Measurements from ENCODE around the gene KCNH5.
A peak's percentile ranks its signal among the peaks of the same experiment; 100 is the strongest.

Gene KCNH5

DNA sequence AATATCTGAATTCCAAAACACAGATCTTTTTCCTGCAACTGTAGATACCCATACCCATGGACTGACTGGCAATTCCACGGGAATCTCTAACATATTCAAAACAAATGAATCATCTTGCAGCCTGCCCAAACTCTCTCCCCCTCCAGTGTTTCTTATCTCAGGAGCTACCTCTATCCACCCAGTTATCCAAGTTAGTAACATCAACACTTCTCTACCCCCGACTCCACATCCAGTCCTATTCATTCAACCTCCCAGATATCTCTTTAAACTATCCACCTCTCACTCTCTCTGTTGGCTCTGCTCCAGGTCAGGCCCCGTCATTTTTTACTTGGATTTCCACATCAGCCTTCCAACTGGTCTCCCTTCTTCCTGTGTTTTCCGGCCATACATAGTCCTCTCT, 6.7 kb upstream of the KCNH5 start:
- H3K27me3 ChIP-seq (replicated peaks; ENCODE audit: insufficient read depth, low read length), result no peaks in the 10 kb centered on the region
- H3K9ac ChIP-seq (ENCODE audit: low read length), result no peak overlapping the region
- H3K27ac ChIP-seq (ENCODE audit: low read length), result no peak overlapping the region
- H4K20me1 ChIP-seq (ENCODE audit: insufficient read depth, low read length), result no peaks in the 10 kb centered on the region
- DNase-seq, result no peak
- H3F3A ChIP-seq (ENCODE audit: insufficient read depth, low read length), result no peaks in the 10 kb centered on the region
- H3K9me2 ChIP-seq (replicated peaks; ENCODE audit: insufficient read depth, low read length), result no peaks in the 10 kb centered on the region
- H3K4me2 ChIP-seq (ENCODE audit: low read depth, low read length), result no peak overlapping the region
- no peaks in the 10 kb centered on the region for H3K9me3 ChIP-seq (replicated peaks; ENCODE audit: insufficient read depth, low read length)
- H3K4me3 ChIP-seq (ENCODE audit: low read length), result no peak overlapping the region
- H3K36me3 ChIP-seq (replicated peaks; ENCODE audit: insufficient read depth, low read length), result no peaks in the 10 kb centered on the region
- no peak overlapping the region for H2AFZ ChIP-seq (ENCODE audit: low read length)
- H3K4me1 ChIP-seq (ENCODE audit: low read length), result no peaks in the 10 kb centered on the region
- TF ChIP-seq, protein P1, sequence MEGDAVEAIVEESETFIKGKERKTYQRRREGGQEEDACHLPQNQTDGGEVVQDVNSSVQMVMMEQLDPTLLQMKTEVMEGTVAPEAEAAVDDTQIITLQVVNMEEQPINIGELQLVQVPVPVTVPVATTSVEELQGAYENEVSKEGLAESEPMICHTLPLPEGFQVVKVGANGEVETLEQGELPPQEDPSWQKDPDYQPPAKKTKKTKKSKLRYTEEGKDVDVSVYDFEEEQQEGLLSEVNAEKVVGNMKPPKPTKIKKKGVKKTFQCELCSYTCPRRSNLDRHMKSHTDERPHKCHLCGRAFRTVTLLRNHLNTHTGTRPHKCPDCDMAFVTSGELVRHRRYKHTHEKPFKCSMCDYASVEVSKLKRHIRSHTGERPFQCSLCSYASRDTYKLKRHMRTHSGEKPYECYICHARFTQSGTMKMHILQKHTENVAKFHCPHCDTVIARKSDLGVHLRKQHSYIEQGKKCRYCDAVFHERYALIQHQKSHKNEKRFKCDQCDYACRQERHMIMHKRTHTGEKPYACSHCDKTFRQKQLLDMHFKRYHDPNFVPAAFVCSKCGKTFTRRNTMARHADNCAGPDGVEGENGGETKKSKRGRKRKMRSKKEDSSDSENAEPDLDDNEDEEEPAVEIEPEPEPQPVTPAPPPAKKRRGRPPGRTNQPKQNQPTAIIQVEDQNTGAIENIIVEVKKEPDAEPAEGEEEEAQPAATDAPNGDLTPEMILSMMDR (IDR thresholded peaks at IDR 0.05; ENCODE audit: low read length), result no peak
- TF ChIP-seq EZH2 (optimal IDR thresholded peaks at IDR 0.05; ENCODE audit: low read depth, low read length) (no peak), EZH2phosphoT487 (IDR thresholded peaks at IDR 0.05; ENCODE audit: low read length) (no peak)
- H3K79me2 ChIP-seq (ENCODE audit: low read length), result no peaks in the 10 kb centered on the region

DNA sequence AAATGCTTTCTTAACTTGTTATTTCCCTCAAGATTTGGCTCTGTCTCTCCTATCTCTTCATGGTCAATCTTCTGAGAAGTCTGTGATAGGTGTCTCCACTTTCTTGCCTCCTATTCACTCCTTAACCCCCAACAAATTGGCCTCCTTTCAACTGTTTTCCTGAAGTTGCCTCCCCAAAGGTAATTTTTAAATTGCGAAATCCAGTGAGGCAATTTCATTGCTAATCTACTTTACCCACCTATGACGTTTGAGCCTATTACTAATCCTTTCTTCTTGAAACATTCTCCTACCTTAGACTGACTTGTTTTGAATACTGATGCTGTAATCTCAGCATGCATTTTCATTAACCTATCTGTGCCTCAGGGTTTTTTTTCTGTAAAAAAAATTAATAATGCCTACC, 6.0 kb upstream of the KCNH5 start:
- Histone ChIP-seq H3K9me3 (replicated peaks; ENCODE audit: insufficient read depth, low read length) (no peaks in the 10 kb centered on the region), H4K20me1 (ENCODE audit: insufficient read depth, low read length) (no peaks in the 10 kb centered on the region), H3K27me3 (replicated peaks; ENCODE audit: insufficient read depth, low read length) (no peaks in the 10 kb centered on the region), H3K4me2 (ENCODE audit: low read depth, low read length) (no peak overlapping the region), H3K27ac (ENCODE audit: low read length) (no peak overlapping the region), H3K9me2 (replicated peaks; ENCODE audit: insufficient read depth, low read length) (no peaks in the 10 kb centered on the region), H3F3A (ENCODE audit: insufficient read depth, low read length) (no peaks in the 10 kb centered on the region), H3K4me1 (ENCODE audit: low read length) (no peaks in the 10 kb centered on the region), H3K36me3 (replicated peaks; ENCODE audit: insufficient read depth, low read length) (no peaks in the 10 kb centered on the region), H3K4me3 (ENCODE audit: low read length) (no peak overlapping the region), H3K79me2 (ENCODE audit: low read length) (no peaks in the 10 kb centered on the region), H2AFZ (ENCODE audit: low read length) (no peak overlapping the region), H3K9ac (ENCODE audit: low read length) (no peak overlapping the region)
- TF ChIP-seq, protein P1 (IDR thresholded peaks at IDR 0.05; ENCODE audit: low read length), result no peak
- TF ChIP-seq EZH2 (optimal IDR thresholded peaks at IDR 0.05; ENCODE audit: low read depth, low read length), result no peak
- no peak for TF ChIP-seq EZH2phosphoT487 (IDR thresholded peaks at IDR 0.05; ENCODE audit: low read length)
- no peak for DNase-seq

DNA sequence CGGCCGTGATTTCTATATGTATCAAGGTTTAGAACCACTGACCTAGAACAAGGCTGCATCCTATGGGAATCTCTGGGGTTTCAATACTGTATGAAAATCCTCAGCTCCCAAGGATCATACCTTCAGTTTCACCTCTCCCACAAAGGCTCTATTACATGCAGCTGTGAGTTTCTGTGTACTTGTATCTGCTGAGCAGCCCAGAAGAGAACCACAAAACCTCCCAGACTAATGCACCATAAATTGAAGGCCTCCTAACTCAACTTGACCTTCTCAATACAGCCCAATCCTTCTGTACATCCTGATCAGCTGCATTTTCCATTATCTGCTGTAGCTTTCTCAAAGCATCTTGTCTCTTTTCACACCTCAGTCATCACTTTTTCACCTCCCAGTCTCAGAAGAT, 5.4 kb upstream of the KCNH5 start:
- no peaks in the 10 kb centered on the region for H3K79me2 ChIP-seq (ENCODE audit: low read length)
- no peak overlapping the region for H2AFZ ChIP-seq (ENCODE audit: low read length)
- no peak overlapping the region for H3K4me3 ChIP-seq (ENCODE audit: low read length)
- no peaks in the 10 kb centered on the region for H3K9me3 ChIP-seq (replicated peaks; ENCODE audit: insufficient read depth, low read length)
- no peaks in the 10 kb centered on the region for H3K4me1 ChIP-seq (ENCODE audit: low read length)
- no peaks in the 10 kb centered on the region for H3K9me2 ChIP-seq (replicated peaks; ENCODE audit: insufficient read depth, low read length)
- no peaks in the 10 kb centered on the region for H3K36me3 ChIP-seq (replicated peaks; ENCODE audit: insufficient read depth, low read length)
- peak; percentile 12 for DNase-seq
- no peaks in the 10 kb centered on the region for H3F3A ChIP-seq (ENCODE audit: insufficient read depth, low read length)
- H3K4me2 ChIP-seq (ENCODE audit: low read depth, low read length), result no peak overlapping the region
- TF ChIP-seq, protein P1 (IDR thresholded peaks at IDR 0.05; ENCODE audit: low read length), result no peak
- TF ChIP-seq EZH2phosphoT487 (IDR thresholded peaks at IDR 0.05; ENCODE audit: low read length), result no peak
- TF ChIP-seq EZH2 (optimal IDR thresholded peaks at IDR 0.05; ENCODE audit: low read depth, low read length), result no peak
- no peak overlapping the region for H3K27ac ChIP-seq (ENCODE audit: low read length)
- H3K9ac ChIP-seq (ENCODE audit: low read length), result no peak overlapping the region
- no peaks in the 10 kb centered on the region for H4K20me1 ChIP-seq (ENCODE audit: insufficient read depth, low read length)
- H3K27me3 ChIP-seq (replicated peaks; ENCODE audit: insufficient read depth, low read length), result no peaks in the 10 kb centered on the region

Data from MM.1S (cell line).